Smooth muscle cell (in vitro differentiated cells): ENCODE data around the gene FAM89B. TPM values are rescaled to one million over a fixed set of nuclear protein-coding genes. Genes with fewer than 3 reads are reported as not detected.

Source experiments
- DNase-seq: peaks from one replicate; lab custom pipeline; 2025; ENCODE audit not compliant: unreplicated experiment; lab: John Stamatoyannopoulos, UW
- H2AFZ ChIP-seq: fragments of 200-600 bp; sonication (generic); 2 replicates; pipeline ENCODE4 v1.6.0; 2016; ENCODE audit warnings: antibody characterized with exemption, low read depth, mild to moderate bottlenecking
- H3F3A ChIP-seq: fragments of 200-600 bp; sonication (generic); 2 replicates; pipeline ENCODE4 v1.6.0; 2017; ENCODE audit warnings: antibody characterized with exemption, low read depth
- H3K27ac ChIP-seq: fragments of 200-600 bp; sonication (generic); 2 replicates; pipeline ENCODE4 v1.5.1; 2016; ENCODE audit warnings: low read depth, mild to moderate bottlenecking
- H3K27me3 ChIP-seq: fragments of 200-600 bp; sonication (generic); 2 replicates; pipeline ENCODE4 v1.6.1; 2016; ENCODE audit warnings: low read depth, mild to moderate bottlenecking
- H3K36me3 ChIP-seq: fragments of 200-600 bp; sonication (generic); 2 replicates; pipeline ENCODE4 v1.5.1; 2016; ENCODE audit warnings: low read depth
- H3K4me1 ChIP-seq: fragments of 200-600 bp; sonication (generic); 2 replicates; pipeline ENCODE4 v1.5.1; 2016; ENCODE audit warnings: low read depth
- H3K4me2 ChIP-seq: fragments of 200-600 bp; sonication (generic); 2 replicates; pipeline ENCODE4 v1.6.0; 2016; ENCODE audit warnings: mild to moderate bottlenecking
- H3K4me3 ChIP-seq: fragments of 200-600 bp; sonication (generic); 2 replicates; pipeline ENCODE4 v1.5.1; 2016; ENCODE audit warnings: mild to moderate bottlenecking
- H3K79me2 ChIP-seq: fragments of 200-600 bp; sonication (generic); 2 replicates; pipeline ENCODE4 v1.6.0; 2016; ENCODE audit warnings: low read depth, mild to moderate bottlenecking
- H3K9ac ChIP-seq: fragments of 200-600 bp; sonication (generic); 2 replicates; pipeline ENCODE4 v1.6.0; 2016; ENCODE audit warnings: low read depth
- H3K9me3 ChIP-seq: fragments of 200-600 bp; sonication (generic); replicated peaks from 2 replicates; pipeline ENCODE4 v1.5.1; 2016; ENCODE audit warnings: low read depth
- H4K20me1 ChIP-seq: fragments of 200-600 bp; sonication (generic); 2 replicates; pipeline ENCODE4 v1.6.0; 2016; ENCODE audit warnings: low read depth
- WGBS: methylation state at CpG from one replicate; pipeline ENCODE4 v1.1.7; 2016; ENCODE audit warnings: low lambda C conversion rate; 5-methylcytosine and 5-hydroxymethylcytosine counted together
- polyA plus RNA-seq: library from polyadenylated mRNA; unstranded; fragments of >200 nt; fragmentation: Nextera tagmentation; extraction: Ambion mirVana; gene quantifications from 2 replicates; pipeline ENCODE4 v1.2.1, GENCODE V29; 2016
- total RNA-seq: library from RNA; depleted of rRNA; stranded (reverse); fragments of >200 nt; gene quantifications from 2 replicates; pipeline ENCODE4 v1.2.3, GENCODE V29; 2014
- TF ChIP-seq, protein P1 (sequence below): fragments of 200-600 bp; sonication (generic); IDR thresholded peaks from 2 replicates; pipeline ENCODE4 v1.5.1; 2017; ENCODE audit warnings: borderline replicate concordance, mild to moderate bottlenecking, antibody characterized with exemption; ENCODE audit not compliant: insufficient read depth, poor library complexity, severe bottlenecking

Gene FAM89B
- total and polyA plus RNA-seq, 2 experiments from 2014 or later, result 63.9 to 174 TPM

DNA sequence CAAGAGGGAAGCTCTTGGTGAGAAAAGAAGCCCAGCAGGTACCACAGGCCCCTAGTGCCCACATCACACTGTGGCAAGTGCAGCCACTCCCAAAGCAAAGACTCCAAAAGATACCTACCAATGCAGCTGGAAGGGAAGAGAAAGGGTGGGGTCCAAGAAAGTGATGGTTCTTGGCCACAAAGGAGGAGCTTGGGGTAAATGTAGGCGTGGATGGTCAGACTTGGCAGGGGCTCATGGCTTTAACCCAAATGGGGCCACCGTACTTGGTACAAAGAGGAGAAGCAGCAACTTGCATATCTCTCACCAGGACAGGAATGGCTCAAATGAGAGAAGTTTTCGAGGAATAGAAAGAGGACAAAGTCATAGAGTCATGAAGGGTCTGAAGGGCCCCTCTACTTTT lies 36.9 kb downstream of the FAM89B start:
- Histone ChIP-seq H3K4me3 (no peak overlapping the region), H3K9ac (no peak overlapping the region), H3K27ac (no peak overlapping the region), H3K79me2 (peaks cover 31% of the 10 kb centered on the region), H3K36me3 (peaks cover 3% of the 10 kb centered on the region), H3F3A (peaks cover 5% of the 10 kb centered on the region), H3K9me3 (no peaks in the 10 kb centered on the region), H3K4me2 (no peak overlapping the region), H3K27me3 (no peaks in the 10 kb centered on the region), H4K20me1 (peaks cover 67% of the 10 kb centered on the region), H3K4me1 (peaks cover 29% of the 10 kb centered on the region), H2AFZ (no peak overlapping the region)
- TF ChIP-seq, protein P1, sequence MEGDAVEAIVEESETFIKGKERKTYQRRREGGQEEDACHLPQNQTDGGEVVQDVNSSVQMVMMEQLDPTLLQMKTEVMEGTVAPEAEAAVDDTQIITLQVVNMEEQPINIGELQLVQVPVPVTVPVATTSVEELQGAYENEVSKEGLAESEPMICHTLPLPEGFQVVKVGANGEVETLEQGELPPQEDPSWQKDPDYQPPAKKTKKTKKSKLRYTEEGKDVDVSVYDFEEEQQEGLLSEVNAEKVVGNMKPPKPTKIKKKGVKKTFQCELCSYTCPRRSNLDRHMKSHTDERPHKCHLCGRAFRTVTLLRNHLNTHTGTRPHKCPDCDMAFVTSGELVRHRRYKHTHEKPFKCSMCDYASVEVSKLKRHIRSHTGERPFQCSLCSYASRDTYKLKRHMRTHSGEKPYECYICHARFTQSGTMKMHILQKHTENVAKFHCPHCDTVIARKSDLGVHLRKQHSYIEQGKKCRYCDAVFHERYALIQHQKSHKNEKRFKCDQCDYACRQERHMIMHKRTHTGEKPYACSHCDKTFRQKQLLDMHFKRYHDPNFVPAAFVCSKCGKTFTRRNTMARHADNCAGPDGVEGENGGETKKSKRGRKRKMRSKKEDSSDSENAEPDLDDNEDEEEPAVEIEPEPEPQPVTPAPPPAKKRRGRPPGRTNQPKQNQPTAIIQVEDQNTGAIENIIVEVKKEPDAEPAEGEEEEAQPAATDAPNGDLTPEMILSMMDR, result no peak
- 97% methylated on average over 3 of the region's 3 CpGs for WGBS
- no peak for DNase-seq

DNA sequence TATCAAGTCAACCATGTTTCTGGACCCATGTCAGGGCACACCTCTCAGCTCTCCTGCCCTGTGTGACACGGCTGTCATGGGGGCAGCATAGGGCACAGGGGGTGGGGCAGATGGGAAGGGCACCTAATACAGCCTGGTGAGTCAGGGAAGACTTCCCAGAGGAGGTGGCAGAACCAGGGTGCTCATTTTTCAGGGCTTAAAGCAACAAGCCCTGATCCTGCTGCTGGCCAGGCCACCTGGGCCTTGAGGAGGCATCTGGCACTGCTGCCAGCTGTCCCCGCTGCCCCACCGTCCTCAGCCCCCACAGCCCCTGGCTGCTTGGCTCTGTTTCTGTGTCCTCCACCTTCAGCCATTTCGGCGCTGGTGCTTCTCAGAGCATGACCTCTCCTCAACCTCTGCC lies 37.3 kb downstream of the FAM89B start:
- Histone ChIP-seq H3K27me3 (no peaks in the 10 kb centered on the region), H3K36me3 (peaks cover 3% of the 10 kb centered on the region), H3K4me3 (no peak overlapping the region), H3K27ac (no peak overlapping the region), H3K9ac (no peak overlapping the region), H3K9me3 (no peaks in the 10 kb centered on the region), H4K20me1 (peaks cover 67% of the 10 kb centered on the region), H3F3A (peaks cover 5% of the 10 kb centered on the region), H3K4me2 (no peak overlapping the region), H2AFZ (no peak overlapping the region), H3K79me2 (peaks cover 31% of the 10 kb centered on the region), H3K4me1 (peaks cover 29% of the 10 kb centered on the region)
- no peak for DNase-seq
- 92% methylated on average over 5 of the region's 5 CpGs for WGBS
- TF ChIP-seq, protein P1, result no peak

DNA sequence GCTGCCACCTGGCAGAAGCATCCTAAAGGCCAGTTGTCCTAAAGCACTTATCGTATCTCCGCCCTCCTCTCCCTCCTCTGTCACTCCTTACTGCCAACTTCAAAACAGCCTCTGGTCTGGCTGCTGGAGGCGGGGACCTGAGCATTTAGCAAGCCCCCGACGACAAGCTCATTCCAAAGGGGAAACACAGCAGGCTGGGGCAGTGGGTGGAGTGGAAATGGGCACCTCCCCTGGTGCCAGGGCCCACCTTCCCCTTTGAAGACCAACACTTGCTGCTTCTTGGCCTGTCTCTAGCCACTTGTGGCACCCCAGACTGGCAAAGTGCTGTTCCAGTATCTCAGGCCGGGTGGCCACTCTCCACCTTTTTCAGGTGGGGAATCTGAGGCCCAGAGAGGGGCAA lies 38.1 kb downstream of the FAM89B start:
- Histone ChIP-seq H3K27ac (no peak overlapping the region), H3K27me3 (no peaks in the 10 kb centered on the region), H3K36me3 (peaks cover 3% of the 10 kb centered on the region), H3K79me2 (peaks cover 31% of the 10 kb centered on the region), H4K20me1 (peaks cover 67% of the 10 kb centered on the region), H3K9me3 (no peaks in the 10 kb centered on the region), H3K4me2 (no peak overlapping the region), H2AFZ (no peak overlapping the region), H3F3A (peaks cover 5% of the 10 kb centered on the region), H3K4me3 (no peak overlapping the region), H3K9ac (no peak overlapping the region), H3K4me1 (peaks cover 29% of the 10 kb centered on the region)
- TF ChIP-seq, protein P1, result no peak
- 84% methylated on average over 6 of the region's 6 CpGs for WGBS
- no peak for DNase-seq

DNA sequence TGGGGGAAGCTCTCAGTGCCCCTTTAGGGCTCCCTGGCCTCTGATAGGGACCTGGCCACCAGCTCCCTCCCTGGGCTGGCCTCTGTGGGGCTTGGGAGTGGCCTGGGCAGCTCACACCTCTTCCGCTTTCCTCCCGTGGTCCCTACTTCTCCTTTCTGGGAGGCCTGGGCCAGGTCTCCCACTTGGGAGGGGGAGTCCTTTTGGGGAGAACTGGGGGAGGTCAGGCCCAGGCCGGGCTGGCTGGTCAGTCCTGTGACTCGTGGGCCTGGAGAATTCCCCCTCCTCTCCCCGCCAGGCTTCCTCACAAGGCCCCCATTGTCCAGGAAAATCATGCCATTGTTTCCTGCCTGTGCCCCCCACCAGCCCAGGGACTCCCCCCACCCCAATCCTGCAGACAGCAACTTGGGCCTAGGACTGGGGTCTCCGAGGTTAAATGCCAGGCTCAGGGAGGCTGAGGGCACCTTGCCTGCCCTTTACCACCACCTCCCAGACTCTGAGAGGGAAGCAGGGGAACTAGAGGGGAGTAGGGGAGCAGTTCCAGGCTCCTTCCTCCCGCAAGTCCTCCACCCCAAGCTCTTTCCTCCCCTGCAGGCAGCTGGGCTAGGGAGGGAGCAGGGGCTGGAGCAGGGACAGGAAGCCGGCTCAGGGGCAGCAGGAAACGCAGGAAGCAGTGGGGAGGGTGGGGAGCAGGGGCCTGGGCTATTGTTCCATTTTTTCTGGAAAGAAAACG lies 38.9 kb downstream of the FAM89B start:
- Histone ChIP-seq H3K9ac (no peak overlapping the region), H4K20me1 (peaks cover 65% of the 10 kb centered on the region), H3K4me2 (peak overlapping the region; percentile 90)

More for the DNA sequence above, 38.9 kb downstream of the FAM89B start:
- 80% methylated on average over 10 of the region's 10 CpGs for WGBS
- Histone ChIP-seq H3K4me1 (peaks cover 29% of the 10 kb centered on the region), H3K9me3 (no peaks in the 10 kb centered on the region), H3K4me3 (peak overlapping the region; percentile 65), H3K36me3 (no peaks in the 10 kb centered on the region), H3K27me3 (no peaks in the 10 kb centered on the region), H3K27ac (no peak overlapping the region), H3F3A (peaks cover 5% of the 10 kb centered on the region), H2AFZ (no peak overlapping the region), H3K79me2 (peaks cover 35% of the 10 kb centered on the region)
- TF ChIP-seq, protein P1, result no peak
- DNase-seq, result no peak
